SU-DHL-6 (cell line): ENCODE measurements around the gene DCLK3.

Experiments used
- EZH2phosphoT487 ChIP-seq: fragments of 200-600 bp; sonication (generic), shearing (Covaris generic); conservative IDR thresholded peaks from 2 replicates; pipeline ENCODE4 v1.6.1; 2018; ENCODE audit warnings: mild to moderate bottlenecking, antibody characterized with exemption, low read length, moderate library complexity, mixed read lengths
- TF ChIP-seq, protein P1 (sequence below): fragments of 200-600 bp; sonication (generic); IDR thresholded peaks from one replicate; pipeline ENCODE4 v1.5.1; 2017; ENCODE audit warnings: antibody characterized with exemption, mild to moderate bottlenecking, low read length, moderate library complexity; ENCODE audit not compliant: insufficient read depth, poor library complexity, severe bottlenecking

DNA sequence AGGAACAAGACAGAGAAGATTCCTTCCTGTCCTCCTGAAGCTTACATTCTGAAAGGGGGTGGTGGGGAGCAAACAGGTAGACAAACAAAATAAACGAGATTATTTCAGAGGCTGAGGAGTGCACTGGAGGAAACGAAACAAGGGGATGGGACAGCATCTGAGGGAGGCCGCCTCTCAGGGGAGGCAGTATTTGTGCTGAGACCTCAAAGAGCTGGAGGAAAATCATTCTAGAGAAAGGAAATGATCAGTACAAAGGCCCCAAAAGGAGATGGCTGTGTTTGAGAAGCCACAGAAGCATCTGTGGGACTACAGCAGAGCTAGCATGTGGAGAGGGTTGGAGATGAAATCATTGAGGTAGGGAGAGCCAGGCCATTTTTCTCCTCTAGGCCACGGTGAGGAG, 55.1 kb downstream of the DCLK3 start:
- TF ChIP-seq, protein P1, sequence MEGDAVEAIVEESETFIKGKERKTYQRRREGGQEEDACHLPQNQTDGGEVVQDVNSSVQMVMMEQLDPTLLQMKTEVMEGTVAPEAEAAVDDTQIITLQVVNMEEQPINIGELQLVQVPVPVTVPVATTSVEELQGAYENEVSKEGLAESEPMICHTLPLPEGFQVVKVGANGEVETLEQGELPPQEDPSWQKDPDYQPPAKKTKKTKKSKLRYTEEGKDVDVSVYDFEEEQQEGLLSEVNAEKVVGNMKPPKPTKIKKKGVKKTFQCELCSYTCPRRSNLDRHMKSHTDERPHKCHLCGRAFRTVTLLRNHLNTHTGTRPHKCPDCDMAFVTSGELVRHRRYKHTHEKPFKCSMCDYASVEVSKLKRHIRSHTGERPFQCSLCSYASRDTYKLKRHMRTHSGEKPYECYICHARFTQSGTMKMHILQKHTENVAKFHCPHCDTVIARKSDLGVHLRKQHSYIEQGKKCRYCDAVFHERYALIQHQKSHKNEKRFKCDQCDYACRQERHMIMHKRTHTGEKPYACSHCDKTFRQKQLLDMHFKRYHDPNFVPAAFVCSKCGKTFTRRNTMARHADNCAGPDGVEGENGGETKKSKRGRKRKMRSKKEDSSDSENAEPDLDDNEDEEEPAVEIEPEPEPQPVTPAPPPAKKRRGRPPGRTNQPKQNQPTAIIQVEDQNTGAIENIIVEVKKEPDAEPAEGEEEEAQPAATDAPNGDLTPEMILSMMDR = no peak
- no peak for TF ChIP-seq EZH2phosphoT487
